AG04450 (cell line): ENCODE measurements around the gene PDS5A. TPM values are rescaled to one million over a fixed set of nuclear protein-coding genes. Genes with fewer than 3 reads are reported as not detected.
"Not testable (repeated sequence)": the region's sequence is repeated elsewhere in the genome, so short reads cannot be mapped to it uniquely, and the experiment has no call there.

Experiments
- CTCF ChIA-PET: fragments of 300-600, 350-600 bp; formaldehyde crosslinking; extraction: SDS; loops from one replicate; lab custom pipeline; 2022; ENCODE audit warnings: antibody characterized with exemption, inconsistent platforms; lab: Charles Lee
- POLR2A ChIA-PET: fragments of 350-600 bp; formaldehyde crosslinking; extraction: SDS; loops from one replicate; lab custom pipeline; 2021; ENCODE audit warnings: antibody characterized with exemption, inconsistent platforms; lab: Yijun Ruan, JAX
- DNase-seq: peaks from one replicate; pipeline ENCODE4 v3.0.0-alpha.2; 2011; ENCODE audit warnings: low read depth, low spot score
- H3K27ac ChIP-seq: one replicate; pipeline ENCODE4 v1.5.1; 2012; ENCODE audit warnings: low read depth, low read length, control low read depth
- H3K27me3 ChIP-seq: one replicate; pipeline ENCODE4 v1.6.0; 2012; ENCODE audit warnings: low read length; ENCODE audit not compliant: control insufficient read depth, insufficient read depth
- H3K4me3 ChIP-seq: 2 replicates; pipeline ENCODE4 v1.5.1; 2011; ENCODE audit warnings: mild to moderate bottlenecking, low read depth, low read length, control low read depth
- H3K9me3 ChIP-seq: 2 replicates; pipeline ENCODE4 v1.5.1; 2012; ENCODE audit warnings: low read length; ENCODE audit not compliant: control insufficient read depth, insufficient read depth
- CTCF ChIP-seq: IDR thresholded peaks from 2 replicates; pipeline ENCODE4 v1.5.1; 2011; ENCODE audit warnings: low read depth, low read length, control low read depth, inconsistent platforms
- polyA plus RNA-seq: library from polyadenylated mRNA; depleted of rRNA; stranded (reverse); fragments of >200 nt; gene quantifications from 2 replicates; pipeline ENCODE4 v1.2.3, GENCODE V29; 2011

PDS5A gene
- polyA plus RNA-seq, 1 experiment = 49.5 TPM

GRCh38 chr4:39905656-39906055, 72.1 kb downstream of the PDS5A start:
- no peaks in the 10 kb centered on the region for H3K9me3 ChIP-seq
- CTCF ChIA-PET = no interaction called here

GRCh38 chr4:39905019-39905418, 72.7 kb downstream of the PDS5A start:
- DNase-seq, H3K27ac ChIP-seq, H3K4me3 ChIP-seq, H3K9me3 ChIP-seq, CTCF ChIA-PET, H3K27me3 ChIP-seq: not testable (repeated sequence)
- POLR2A ChIA-PET = interaction anchor here (0.6 kb wide), 2 partner anchors 29 to 75 kb away, joined by 3 read pairs; no protein-coding TSS in a partner anchor

More at GRCh38 chr4:39905656-39906055, 72.1 kb downstream of the PDS5A start:
- H3K4me3 ChIP-seq = no peak overlapping the region
- no peaks in the 10 kb centered on the region for H3K27me3 ChIP-seq
- POLR2A ChIA-PET = interaction anchor here (0.6 kb wide), 1 partner anchor 28 kb away, joined by 3 read pairs; no protein-coding TSS in a partner anchor
- no peak for TF ChIP-seq CTCF
- DNase-seq = no peak
- H3K27ac ChIP-seq = no peak overlapping the region

GRCh38 chr4:39900966-39901365, 76.7 kb downstream of the PDS5A start:
- no peak for DNase-seq
- Histone ChIP-seq H3K9me3 (no peaks in the 10 kb centered on the region), H3K27me3 (no peaks in the 10 kb centered on the region), H3K4me3 (no peak overlapping the region), H3K27ac (no peak overlapping the region)
- CTCF ChIA-PET = interaction anchor here (0.9 kb wide), 1 partner anchor 431 kb away, joined by 3 read pairs; no protein-coding TSS in a partner anchor
- POLR2A ChIA-PET = no interaction called here
- no peak for TF ChIP-seq CTCF

GRCh38 chr4:39899291-39899690, 78.4 kb downstream of the PDS5A start:
- H3K27me3 ChIP-seq = no peaks in the 10 kb centered on the region
- CTCF ChIA-PET = interaction anchor here (0.5 to 0.7 kb wide), 2 partner anchors 75 to 204 kb away, joined by 4 to 14 read pairs; no protein-coding TSS in a partner anchor
- no peak for TF ChIP-seq CTCF
- no peaks in the 10 kb centered on the region for H3K9me3 ChIP-seq
- H3K27ac ChIP-seq = no peak overlapping the region
- H3K4me3 ChIP-seq = no peak overlapping the region
- POLR2A ChIA-PET = interaction anchor here (0.6 to 1.2 kb wide), 2 partner anchors 202 to 430 kb away, joined by 3 to 4 read pairs; no protein-coding TSS in a partner anchor
- no peak for DNase-seq

GRCh38 chr4:39898015-39898414, 79.7 kb downstream of the PDS5A start:
- POLR2A ChIA-PET = no interaction called here
- DNase-seq = no peak
- H3K27me3 ChIP-seq = no peaks in the 10 kb centered on the region
- TF ChIP-seq CTCF = no peak
- H3K9me3 ChIP-seq = no peaks in the 10 kb centered on the region
- CTCF ChIA-PET = no interaction called here
- H3K4me3 ChIP-seq = no peak overlapping the region
- H3K27ac ChIP-seq = no peak overlapping the region
